Retinal pigment epithelial cell (primary cell): Measurements from ENCODE around the gene PGRMC2.
"Not testable (repeated sequence)": the region's sequence is repeated elsewhere in the genome, so short reads cannot be mapped to it uniquely, and the experiment has no call there.

ENCODE experiments used
- DNase-seq: peaks from one replicate; pipeline ENCODE4 v3.0.0-alpha.2; 2010; ENCODE audit warnings: low read depth
- H3K4me3 ChIP-seq: 2 replicates; pipeline ENCODE4 v1.5.1; 2011; ENCODE audit warnings: mild to moderate bottlenecking, low read length, control low read depth, moderate library complexity
- TF ChIP-seq, protein P1 (sequence below): conservative IDR thresholded peaks from 2 replicates; pipeline ENCODE4 v1.5.1; 2011; ENCODE audit warnings: low read depth, low read length, control low read depth, inconsistent platforms

PGRMC2 gene

DNA sequence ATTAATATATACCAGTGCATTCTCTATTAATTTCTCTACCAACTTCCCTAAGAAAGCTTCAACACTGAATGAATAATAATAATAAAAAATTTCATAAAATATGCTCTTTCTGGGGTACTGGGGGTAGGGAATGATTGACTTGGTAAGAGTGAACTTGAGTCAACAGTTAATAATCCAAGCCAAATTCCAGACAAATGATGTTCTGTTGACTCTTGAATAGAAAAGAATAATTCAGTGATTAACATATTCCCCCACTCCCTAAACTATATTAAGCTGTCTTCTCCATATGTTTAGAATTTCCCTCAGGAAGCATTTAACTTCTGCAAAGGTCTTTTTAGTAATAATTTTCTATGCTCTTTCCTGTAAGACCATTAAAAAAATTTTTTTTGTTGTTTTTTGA, 12.3 kb downstream of the PGRMC2 start:
- DNase-seq: no peak
- TF ChIP-seq, protein P1, sequence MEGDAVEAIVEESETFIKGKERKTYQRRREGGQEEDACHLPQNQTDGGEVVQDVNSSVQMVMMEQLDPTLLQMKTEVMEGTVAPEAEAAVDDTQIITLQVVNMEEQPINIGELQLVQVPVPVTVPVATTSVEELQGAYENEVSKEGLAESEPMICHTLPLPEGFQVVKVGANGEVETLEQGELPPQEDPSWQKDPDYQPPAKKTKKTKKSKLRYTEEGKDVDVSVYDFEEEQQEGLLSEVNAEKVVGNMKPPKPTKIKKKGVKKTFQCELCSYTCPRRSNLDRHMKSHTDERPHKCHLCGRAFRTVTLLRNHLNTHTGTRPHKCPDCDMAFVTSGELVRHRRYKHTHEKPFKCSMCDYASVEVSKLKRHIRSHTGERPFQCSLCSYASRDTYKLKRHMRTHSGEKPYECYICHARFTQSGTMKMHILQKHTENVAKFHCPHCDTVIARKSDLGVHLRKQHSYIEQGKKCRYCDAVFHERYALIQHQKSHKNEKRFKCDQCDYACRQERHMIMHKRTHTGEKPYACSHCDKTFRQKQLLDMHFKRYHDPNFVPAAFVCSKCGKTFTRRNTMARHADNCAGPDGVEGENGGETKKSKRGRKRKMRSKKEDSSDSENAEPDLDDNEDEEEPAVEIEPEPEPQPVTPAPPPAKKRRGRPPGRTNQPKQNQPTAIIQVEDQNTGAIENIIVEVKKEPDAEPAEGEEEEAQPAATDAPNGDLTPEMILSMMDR: no peak
- no peak overlapping the region for H3K4me3 ChIP-seq

DNA sequence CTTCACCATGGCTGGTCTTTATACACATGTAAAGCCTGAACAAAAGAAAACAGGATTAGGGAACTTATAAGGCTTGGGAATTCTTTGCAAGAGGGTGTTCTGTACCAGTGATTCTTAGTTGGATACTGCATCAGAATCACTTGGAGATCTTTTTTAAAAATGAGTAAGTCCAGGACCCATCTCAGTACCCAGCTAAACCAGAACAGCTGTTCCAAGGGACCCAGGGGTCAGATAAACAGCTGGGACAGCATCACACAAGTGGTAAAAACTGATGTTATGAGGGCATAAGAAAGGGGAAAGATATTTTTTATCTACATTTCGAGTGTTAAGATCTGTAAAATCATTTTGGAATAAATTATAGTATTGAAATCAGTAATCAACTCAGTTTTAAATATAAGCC, 16.1 kb downstream of the PGRMC2 start:
- no peak overlapping the region for H3K4me3 ChIP-seq
- DNase-seq: no peak
- TF ChIP-seq, protein P1: no peak

DNA sequence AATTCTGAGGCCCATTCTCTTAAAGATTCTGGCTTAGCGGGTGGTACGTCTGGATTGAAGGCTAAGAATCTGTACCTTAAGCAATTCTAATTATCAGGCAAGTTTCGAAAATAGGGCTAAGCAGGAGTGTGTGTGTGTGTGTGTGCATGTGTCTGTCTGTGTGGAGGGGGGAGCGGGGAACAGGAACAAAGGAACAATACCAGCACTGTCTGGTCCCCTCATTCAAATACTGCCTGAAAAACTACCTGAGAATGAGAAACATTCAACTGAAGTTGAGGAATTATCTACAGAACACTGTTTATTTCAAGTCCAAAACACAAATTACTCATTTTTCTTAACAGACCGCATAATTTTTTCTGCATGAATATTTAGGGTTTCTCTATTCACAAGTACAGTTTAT, 18.6 kb downstream of the PGRMC2 start:
- DNase-seq: no peak
- TF ChIP-seq, protein P1: no peak
- H3K4me3 ChIP-seq: no peak overlapping the region

DNA sequence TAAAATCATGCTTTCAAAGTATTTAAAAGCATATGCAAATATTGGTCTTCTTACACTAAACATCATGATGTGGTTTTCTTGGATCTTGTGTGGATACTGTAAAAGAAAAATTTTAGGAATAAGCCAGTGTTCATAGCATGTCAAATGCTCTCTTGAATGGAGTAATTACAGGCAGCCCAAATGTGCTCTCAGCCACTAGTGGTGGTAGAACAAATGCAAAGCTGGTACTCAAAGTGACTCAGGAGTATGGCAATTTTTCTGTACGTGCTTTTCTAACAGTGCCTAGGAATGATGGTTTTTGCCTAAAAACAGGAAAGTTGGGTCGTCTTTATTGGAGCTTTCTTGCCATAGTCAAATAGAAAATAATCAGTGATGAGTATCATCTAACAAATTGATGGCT, 19.9 kb downstream of the PGRMC2 start:
- DNase-seq: no peak
- H3K4me3 ChIP-seq: no peak overlapping the region
- TF ChIP-seq, protein P1: no peak

DNA sequence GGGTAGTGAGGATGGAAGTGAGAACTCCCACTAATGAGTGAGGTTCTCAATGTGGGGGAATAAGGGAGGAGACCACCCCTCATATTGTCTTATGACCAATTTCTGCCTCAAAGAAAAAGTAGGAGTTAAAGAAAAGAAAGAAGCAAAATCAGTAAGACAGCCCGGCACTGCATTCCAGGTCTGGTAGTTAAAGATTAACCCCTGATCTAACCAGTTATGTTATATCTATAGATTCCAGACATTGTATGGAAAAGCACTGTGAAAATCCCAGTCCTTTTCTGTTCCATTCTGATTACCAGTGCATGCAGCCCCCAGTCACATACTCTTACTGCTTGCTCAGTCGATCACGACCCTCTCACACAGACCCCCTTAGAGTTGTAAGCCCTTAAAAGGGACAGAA, 20.4 kb downstream of the PGRMC2 start:
- not testable (repeated sequence) for H3K4me3 ChIP-seq, DNase-seq

DNA sequence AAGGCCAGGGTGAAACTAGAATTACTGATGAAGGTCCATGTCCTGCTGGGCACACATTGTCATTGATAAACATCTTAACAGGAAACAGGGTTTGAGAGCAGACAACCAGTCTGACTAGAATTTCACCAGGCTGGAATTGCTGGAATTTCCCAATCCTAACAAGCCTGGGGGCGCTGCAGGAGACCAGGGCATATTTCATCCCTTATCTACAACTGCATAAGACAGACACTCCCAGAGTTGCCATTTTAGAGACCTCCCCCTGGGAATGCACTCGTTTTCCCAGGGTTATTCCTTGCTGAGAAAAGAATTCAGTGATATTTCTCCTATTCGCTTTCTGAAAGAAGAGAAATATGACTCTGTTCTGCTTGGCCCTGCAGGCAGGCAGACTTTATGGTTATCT, 22.1 kb downstream of the PGRMC2 start:
- DNase-seq, H3K4me3 ChIP-seq: not testable (repeated sequence)

DNA sequence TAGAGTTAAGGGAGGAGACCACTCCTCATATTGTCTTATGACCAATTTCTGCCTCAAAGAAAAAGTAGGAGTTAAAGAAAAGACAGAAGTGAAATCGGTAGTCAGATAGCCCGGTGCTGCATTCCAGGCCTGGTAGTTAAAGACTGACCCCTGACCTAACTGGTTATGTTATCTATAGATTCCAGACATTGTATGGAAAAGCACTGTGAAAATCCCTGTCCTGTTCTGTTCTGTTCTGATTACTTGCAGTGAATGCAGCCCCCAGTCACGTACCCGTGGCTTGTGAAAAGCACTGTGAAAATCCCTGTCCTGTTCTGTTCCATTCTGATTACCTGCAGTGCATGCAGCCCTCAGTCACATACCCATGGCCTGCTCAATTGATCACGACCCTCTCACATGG, 27.7 kb downstream of the PGRMC2 start:
- DNase-seq, H3K4me3 ChIP-seq: not testable (repeated sequence)

DNA sequence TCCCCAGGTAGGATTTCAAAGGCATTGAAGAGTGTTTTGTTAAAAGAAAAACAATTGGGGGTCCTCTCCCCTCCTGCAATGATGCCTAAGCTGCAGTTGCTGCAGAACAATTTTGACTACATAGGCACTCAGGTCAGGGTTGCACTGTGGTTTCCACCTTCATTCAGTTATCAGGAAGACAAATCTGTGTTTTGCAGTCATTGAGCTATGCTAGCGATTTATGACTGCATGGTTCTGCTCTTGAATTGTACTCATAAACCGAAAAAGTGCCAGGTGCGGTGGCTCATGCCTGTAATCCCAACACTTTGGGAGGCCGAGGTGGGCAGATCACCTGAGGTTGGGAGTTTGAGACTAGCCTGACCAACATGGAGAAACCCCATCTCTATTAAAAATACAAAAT, 29.4 kb downstream of the PGRMC2 start:
- DNase-seq, H3K4me3 ChIP-seq: not testable (repeated sequence)

DNA sequence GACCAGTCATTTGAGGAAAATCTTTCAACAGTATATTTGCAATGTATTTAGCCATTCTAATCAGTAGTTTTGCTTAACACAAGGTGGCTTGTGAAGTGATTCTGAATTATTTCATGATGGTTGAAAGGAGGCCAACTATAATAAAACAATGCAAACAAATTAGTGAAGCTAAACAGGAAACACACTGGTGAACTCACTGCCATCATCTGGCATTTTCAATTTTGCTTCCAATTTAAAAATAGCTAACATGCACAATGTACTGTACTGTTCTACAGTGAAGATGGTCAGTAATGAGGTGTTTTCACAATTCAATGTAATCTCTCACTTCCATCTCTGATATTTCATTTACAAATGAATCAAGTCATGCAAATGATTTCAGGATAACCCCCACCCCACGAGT, 31.1 kb downstream of the PGRMC2 start:
- TF ChIP-seq, protein P1: no peak

More for the DNA sequence above, 31.1 kb downstream of the PGRMC2 start:
- DNase-seq: no peak
- H3K4me3 ChIP-seq: no peak overlapping the region
